Stromal cell of bone marrow (primary cell): ENCODE measurements around the gene SAMD4B.
A peak's percentile ranks its signal among the peaks of the same experiment; 100 is the strongest.

Experiments used
- DNase-seq: peaks from one replicate; pipeline ENCODE4 v3.0.0-alpha.2; 2012; ENCODE audit warnings: low read depth

Gene SAMD4B

GRCh38 chr19:39427707-39428106, 85.5 kb downstream of the SAMD4B start:
- no peak for DNase-seq

- peak; percentile 65 for DNase-seq
Measured at GRCh38 chr19:39428283-39429112, 86.3 kb downstream of the SAMD4B start.

- no peak for DNase-seq
Measured at GRCh38 chr19:39430675-39431593, 88.7 kb downstream of the SAMD4B start.

GRCh38 chr19:39432677-39433025, 90.4 kb downstream of the SAMD4B start:
- DNase-seq, result no peak

GRCh38 chr19:39433480-39434079, 91.4 kb downstream of the SAMD4B start:
- DNase-seq, result no peak

- no peak for DNase-seq
Measured at GRCh38 chr19:39434123-39435076, 92.2 kb downstream of the SAMD4B start.
